ENCODE measurements around the gene CDHR3. TPM values are rescaled to one million over a fixed set of nuclear protein-coding genes. Genes with fewer than 3 reads are reported as not detected.

The CDHR3 gene
- total and polyA plus RNA-seq, 9 of the 15 experiments (the other 6 are each of a cell fraction or from before 2014, with no cell fraction given), result 0.03 to 0.66 (median 0.24) TPM; not detected in 1

- 0 out of 2 replicates have a peak, but pooled peaks have one; percentile 50 for TF ChIP-seq AFF4 (CRISPR knock-in tag; IDR thresholded peaks at IDR 0.05)
- TF ChIP-seq ZNF707 (CRISPR knock-in tag; conservative IDR thresholded peaks at IDR 0.05), result no peak
- TF ChIP-seq EZH2 (IDR thresholded peaks at IDR 0.05; ENCODE audit: borderline replicate concordance, low read depth, low read length), result no peak
- TF ChIP-seq CHD4 (IDR thresholded peaks at IDR 0.05; ENCODE audit: insufficient read depth, insufficient replicate concordance, low read depth, low read length, poor library complexity, severe bottlenecking), result no peak
- TF ChIP-seq ZNF696 (CRISPR knock-in tag; conservative IDR thresholded peaks at IDR 0.05), result no peak
- no peak for TF ChIP-seq TEAD1 (CRISPR knock-in tag; IDR thresholded peaks at IDR 0.05)
- TF ChIP-seq ESRRA (IDR thresholded peaks at IDR 0.05; ENCODE audit: borderline replicate concordance, low read depth), result peak; percentile 26; the same call in 1 of the 2 replicates
- peak; percentile 53; the same call in 1 of the 2 replicates for TF ChIP-seq HDGF (IDR thresholded peaks at IDR 0.05)
- TF ChIP-seq NFATC3 (IDR thresholded peaks at IDR 0.05), result no peak
- no peak for TF ChIP-seq SIN3A (IDR thresholded peaks at IDR 0.05; ENCODE audit: borderline replicate concordance in 2 of 2, control insufficient read depth in 1 of 2, low read depth in 2 of 2, low read length in 2 of 2)
- no peak for TF ChIP-seq PKNOX1 (IDR thresholded peaks at IDR 0.05)
- TF ChIP-seq FOSL1 (tag; conservative IDR thresholded peaks at IDR 0.05), result no peak
- peak; percentile 53; the same call in 1 of the 2 replicates for TF ChIP-seq CREM (IDR thresholded peaks at IDR 0.05; ENCODE audit: low read depth)
- peak; percentile 31; the same call in 1 of the 2 replicates for TF ChIP-seq HCFC1 (IDR thresholded peaks at IDR 0.05; ENCODE audit: low read depth, low read length)
- no peak for TF ChIP-seq TRIM28 (IDR thresholded peaks at IDR 0.05)
Observed at GRCh38 chr7:106056513-106057203, 93.6 kb downstream of the CDHR3 start (continued).

Measured in K562 (cell line).